IPS-20b (cell line): ENCODE results near the gene IER3IP1.
"Not testable (repeated sequence)": the region's sequence is repeated elsewhere in the genome, so short reads cannot be mapped to it uniquely, and the experiment has no call there.

Experiments used
- H3K27ac ChIP-seq: one replicate; pipeline ENCODE4 v1.5.1; 2013; ENCODE audit warnings: low read length
- H3K27me3 ChIP-seq: 2 replicates; pipeline ENCODE4 v1.6.1; 2013; ENCODE audit warnings: mild to moderate bottlenecking, low read length, inconsistent platforms; ENCODE audit not compliant: insufficient read depth
- H3K36me3 ChIP-seq: 2 replicates; pipeline ENCODE4 v1.6.1; 2013; ENCODE audit warnings: low read depth, mild to moderate bottlenecking, inconsistent platforms, low read length, moderate library complexity; ENCODE audit not compliant: insufficient read depth
- H3K4me1 ChIP-seq: 2 replicates; pipeline ENCODE4 v1.6.1; 2013; ENCODE audit warnings: mild to moderate bottlenecking, control low read depth, inconsistent platforms, low read length, moderate library complexity; ENCODE audit not compliant: insufficient read depth
- H3K4me3 ChIP-seq: 2 replicates; pipeline ENCODE4 v1.5.1; 2013; ENCODE audit warnings: mild to moderate bottlenecking, low read length, inconsistent platforms
- H3K9ac ChIP-seq: 2 replicates; pipeline ENCODE4 v1.6.1; 2013; ENCODE audit warnings: low read depth, mild to moderate bottlenecking, inconsistent platforms, low read length, moderate library complexity
- H3K9me3 ChIP-seq: 2 replicates; pipeline ENCODE4 v1.6.1; 2013; ENCODE audit warnings: mild to moderate bottlenecking, low read depth, low read length, inconsistent platforms; ENCODE audit not compliant: insufficient read depth

IER3IP1 gene

DNA sequence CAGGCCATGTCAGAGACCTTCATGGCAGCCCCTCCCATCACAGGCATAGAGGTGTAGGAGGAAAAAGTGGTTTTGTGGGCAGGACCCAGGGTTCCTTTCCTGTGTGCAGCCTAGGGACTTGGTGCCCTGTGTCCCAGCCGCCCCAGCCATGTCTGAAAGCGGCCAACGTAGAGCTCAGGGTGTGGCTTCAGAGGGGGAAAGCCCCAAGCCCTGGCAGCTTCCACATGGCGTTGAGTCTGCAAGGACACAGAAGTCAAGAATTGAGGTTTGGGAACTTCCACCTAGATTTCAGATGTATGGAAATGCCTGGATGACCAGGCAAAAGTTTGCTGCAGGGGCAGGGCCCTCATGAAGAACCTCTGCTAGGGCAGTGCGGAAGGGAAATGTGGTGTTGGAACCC, 6.0 kb upstream of the IER3IP1 start:
- not testable (repeated sequence) for H3K4me1 ChIP-seq, H3K36me3 ChIP-seq, H3K4me3 ChIP-seq, H3K27ac ChIP-seq, H3K27me3 ChIP-seq, H3K9ac ChIP-seq
- H3K9me3 ChIP-seq: peaks cover 17% of the 10 kb centered on the region

DNA sequence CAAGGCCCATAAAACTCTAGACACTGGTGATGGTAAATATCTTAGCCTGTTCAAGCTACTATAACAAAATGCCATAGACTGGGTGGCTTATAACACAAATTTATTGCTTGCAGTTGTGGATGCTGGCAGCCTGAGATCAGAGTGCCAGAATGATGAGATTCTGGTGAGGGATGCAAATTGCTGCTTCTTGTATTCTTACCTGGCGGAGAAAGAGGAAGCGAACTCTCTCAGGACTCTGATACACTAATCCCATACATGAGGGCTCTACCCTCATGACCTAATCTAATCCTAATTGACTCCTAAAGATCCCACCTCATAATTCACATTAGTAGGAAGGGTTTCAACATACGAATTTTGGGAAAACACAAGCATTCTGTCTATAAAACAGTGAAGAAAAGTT, 4.6 kb upstream of the IER3IP1 start:
- no peak overlapping the region for H3K4me3 ChIP-seq
- no peaks in the 10 kb centered on the region for H3K4me1 ChIP-seq
- H3K27ac ChIP-seq: no peak overlapping the region
- H3K36me3 ChIP-seq: no peaks in the 10 kb centered on the region
- H3K9me3 ChIP-seq: peaks cover 17% of the 10 kb centered on the region
- no peak overlapping the region for H3K9ac ChIP-seq
- H3K27me3 ChIP-seq: no peaks in the 10 kb centered on the region

DNA sequence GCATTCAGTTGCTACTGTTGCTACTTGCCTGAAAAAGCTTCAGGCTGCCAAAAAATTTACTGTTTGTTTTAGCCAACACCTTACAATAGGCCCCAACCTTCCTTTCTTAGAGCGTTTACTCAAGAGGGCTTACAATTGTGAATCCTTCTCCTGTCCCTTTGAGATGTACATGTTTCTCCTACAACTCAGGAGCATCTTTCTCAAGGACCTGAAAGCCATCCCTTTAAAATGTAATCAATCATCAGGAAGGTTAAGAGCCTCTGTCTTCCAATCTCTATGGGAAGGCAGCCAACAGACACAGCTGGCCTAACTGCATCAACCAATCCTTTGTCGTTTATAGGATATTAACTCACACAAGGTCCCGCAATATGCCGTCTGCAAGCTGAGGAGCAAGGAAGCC, 3.4 kb upstream of the IER3IP1 start:
- no peaks in the 10 kb centered on the region for H3K36me3 ChIP-seq
- peaks cover 7% of the 10 kb centered on the region for H3K9me3 ChIP-seq
- H3K9ac ChIP-seq: no peak overlapping the region

DNA sequence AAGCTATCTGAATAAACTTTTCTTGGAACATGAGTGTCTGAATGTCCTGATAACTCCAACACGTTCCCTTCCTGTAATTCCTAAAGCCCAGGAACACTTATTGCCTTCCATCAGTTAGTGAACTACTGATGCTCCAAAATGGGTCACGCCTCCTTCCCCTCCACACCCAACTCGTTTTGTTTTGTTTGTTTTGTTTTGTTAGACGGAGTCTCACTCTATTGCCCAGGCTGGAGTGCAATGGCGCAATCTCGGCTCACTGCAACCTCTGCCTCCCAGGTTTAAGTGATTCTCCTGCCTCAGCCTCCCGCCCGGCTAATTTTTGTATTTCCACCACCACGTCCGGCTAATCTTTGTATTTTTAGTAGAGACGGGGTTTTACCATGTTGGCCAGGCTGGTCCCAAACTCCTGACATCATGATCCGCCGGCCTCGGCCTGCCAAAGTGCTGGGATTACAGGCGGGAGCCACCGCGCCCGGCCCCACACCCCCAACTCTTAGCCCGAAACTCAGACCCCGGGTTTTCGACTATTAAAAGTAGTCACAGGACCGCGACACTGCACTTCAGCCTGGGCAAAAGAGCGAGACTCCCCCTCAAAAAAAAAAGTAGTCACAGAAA, 774 bp downstream of the IER3IP1 start:
- Histone ChIP-seq H3K9ac (peak overlapping the region; percentile 91), H3K4me1 (peaks cover 8% of the 10 kb centered on the region; the same call in 1 of the 2 replicates), H3K4me3 (peak overlapping the region; percentile 94), H3K27me3 (no peaks in the 10 kb centered on the region), H3K9me3 (no peaks in the 10 kb centered on the region), H3K36me3 (0 out of 2 replicates have a peak, but pooled peaks cover 11% of the 10 kb centered on the region), H3K27ac (no peak overlapping the region)

More for the DNA sequence above, 3.4 kb upstream of the IER3IP1 start:
- H3K4me1 ChIP-seq: peaks cover 7% of the 10 kb centered on the region; the same call in 1 of the 2 replicates
- no peak overlapping the region for H3K27ac ChIP-seq
- no peaks in the 10 kb centered on the region for H3K27me3 ChIP-seq
- no peak overlapping the region for H3K4me3 ChIP-seq

DNA sequence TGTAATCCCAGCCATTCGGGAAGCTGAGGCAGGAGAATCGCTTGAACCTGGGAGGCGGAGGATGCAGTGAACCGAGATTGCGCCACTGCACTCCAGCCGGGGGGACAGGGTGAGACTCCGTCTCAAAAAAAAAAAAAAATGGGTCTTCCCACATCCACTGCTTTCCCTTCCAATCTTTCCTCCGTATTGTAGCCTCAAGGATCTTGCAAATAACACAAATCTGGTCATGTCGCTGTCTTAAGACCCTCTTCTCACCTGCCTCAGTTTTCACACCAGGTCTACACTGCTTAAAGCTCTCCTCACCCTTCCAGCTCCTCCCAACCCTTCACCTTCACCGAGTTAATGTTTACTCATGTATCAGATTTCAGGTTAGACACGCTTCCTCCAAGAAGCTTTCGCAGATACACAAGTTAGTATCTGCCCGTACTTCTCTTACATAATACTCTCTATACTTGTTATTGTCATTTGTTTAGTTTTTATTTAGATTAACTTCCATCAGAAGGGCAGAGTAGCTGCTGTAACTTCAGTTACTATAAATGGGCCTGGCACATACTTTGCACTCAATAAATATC, 1.5 kb downstream of the IER3IP1 start:
- Histone ChIP-seq H3K4me1 (peaks cover 8% of the 10 kb centered on the region; the same call in 1 of the 2 replicates), H3K4me3 (peak overlapping the region; percentile 94), H3K9ac (peak overlapping the region; percentile 91; the same call in 1 of the 2 replicates), H3K27me3 (no peaks in the 10 kb centered on the region), H3K9me3 (no peaks in the 10 kb centered on the region), H3K36me3 (0 out of 2 replicates have a peak, but pooled peaks cover 11% of the 10 kb centered on the region), H3K27ac (no peak overlapping the region)

DNA sequence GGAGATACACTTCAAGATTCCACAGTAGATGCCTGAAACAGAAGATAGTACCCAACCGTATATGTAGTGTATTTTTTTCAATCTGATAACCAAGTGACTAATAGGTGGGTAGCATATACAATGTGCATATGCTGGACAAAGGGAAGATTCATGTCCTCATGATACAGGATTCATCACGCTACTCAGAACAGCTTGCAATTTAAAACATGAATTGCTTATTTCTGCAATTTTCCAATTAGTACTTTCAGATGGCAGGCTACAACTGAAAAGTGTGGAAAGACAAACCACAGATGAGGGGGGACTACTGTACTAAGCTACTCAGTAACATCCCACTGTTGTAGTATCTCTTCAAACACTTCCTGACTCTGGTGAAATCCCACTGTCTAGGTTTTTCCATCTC, 3.7 kb downstream of the IER3IP1 start:
- Histone ChIP-seq H3K9ac (no peak overlapping the region), H3K4me1 (peaks cover 8% of the 10 kb centered on the region; the same call in 1 of the 2 replicates), H3K27ac (no peak overlapping the region), H3K36me3 (0 out of 2 replicates have a peak, but pooled peaks cover 11% of the 10 kb centered on the region), H3K9me3 (no peaks in the 10 kb centered on the region), H3K27me3 (no peaks in the 10 kb centered on the region), H3K4me3 (no peak overlapping the region)

DNA sequence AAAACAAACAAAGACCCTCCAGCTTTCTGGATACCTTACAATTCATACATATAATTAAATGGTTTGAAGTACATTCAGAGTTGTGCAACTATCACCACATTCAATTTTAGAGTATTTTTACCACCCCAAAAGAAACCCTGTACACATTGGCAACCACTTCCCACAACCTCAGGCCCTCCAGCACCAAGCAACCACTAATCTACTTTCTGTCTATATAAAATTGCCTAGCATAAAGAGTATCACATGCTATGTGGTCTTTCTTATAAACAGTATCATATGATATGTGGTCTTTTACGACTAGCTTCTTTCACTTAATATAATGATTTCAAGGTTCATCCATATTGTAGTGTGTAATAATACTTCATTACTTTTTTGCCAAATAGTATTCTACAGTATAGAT, 7.3 kb downstream of the IER3IP1 start:
- H3K27me3 ChIP-seq: no peaks in the 10 kb centered on the region
- H3K4me1 ChIP-seq: no peaks in the 10 kb centered on the region
- no peak overlapping the region for H3K9ac ChIP-seq
- H3K9me3 ChIP-seq: no peaks in the 10 kb centered on the region
- H3K36me3 ChIP-seq: 0 out of 2 replicates have a peak, but pooled peaks cover 10% of the 10 kb centered on the region
- no peak overlapping the region for H3K4me3 ChIP-seq
- H3K27ac ChIP-seq: no peak overlapping the region

DNA sequence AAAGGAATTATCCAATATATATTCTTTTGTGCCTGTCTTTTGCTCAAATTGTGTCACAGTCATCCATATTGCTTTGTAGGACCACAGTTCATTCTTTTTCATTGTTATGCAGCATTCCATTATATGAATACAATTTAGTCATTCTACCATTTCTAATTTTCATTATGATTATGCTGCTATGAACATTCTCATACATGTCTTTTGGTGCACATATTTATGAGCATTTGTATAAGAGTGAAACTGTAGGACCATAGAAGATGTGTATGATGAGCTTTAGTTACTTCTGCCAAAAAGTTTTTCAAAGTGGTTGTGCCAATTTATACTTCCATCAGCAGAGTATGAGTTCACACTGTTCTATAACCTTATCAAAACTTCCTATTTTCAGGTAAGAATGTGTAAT, 7.7 kb downstream of the IER3IP1 start:
- no peaks in the 10 kb centered on the region for H3K4me1 ChIP-seq
- H3K27me3 ChIP-seq: no peaks in the 10 kb centered on the region
- 0 out of 2 replicates have a peak, but pooled peaks cover 6% of the 10 kb centered on the region for H3K36me3 ChIP-seq
- H3K27ac ChIP-seq: no peak overlapping the region
- H3K4me3 ChIP-seq: no peak overlapping the region
- no peaks in the 10 kb centered on the region for H3K9me3 ChIP-seq
- H3K9ac ChIP-seq: no peak overlapping the region

DNA sequence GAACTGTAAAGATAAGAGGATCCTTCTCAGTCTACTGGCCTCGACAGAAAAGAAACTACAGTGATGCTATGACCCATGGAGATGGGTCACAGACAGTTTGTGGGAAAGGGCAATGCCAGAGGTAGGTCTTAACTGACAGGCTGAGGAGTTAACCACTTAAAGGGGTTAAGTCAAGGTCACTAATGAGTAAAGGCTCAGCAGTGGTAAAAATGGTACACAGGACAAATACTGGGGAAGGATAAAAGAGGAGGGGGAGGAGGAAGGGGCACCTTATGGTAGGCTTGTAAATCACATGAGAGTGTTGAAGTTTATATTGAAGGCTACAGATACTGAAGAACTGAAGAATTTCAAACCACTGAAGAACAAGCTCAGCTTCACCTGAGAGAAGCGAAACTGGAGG, 9.9 kb downstream of the IER3IP1 start:
- peaks cover under 1% of the 10 kb centered on the region; the same call in 1 of the 2 replicates for H3K4me1 ChIP-seq
- H3K27ac ChIP-seq: no peak overlapping the region
- H3K9ac ChIP-seq: no peak overlapping the region
- H3K9me3 ChIP-seq: no peaks in the 10 kb centered on the region
- H3K4me3 ChIP-seq: no peak overlapping the region
- no peaks in the 10 kb centered on the region for H3K27me3 ChIP-seq
- no peaks in the 10 kb centered on the region for H3K36me3 ChIP-seq

DNA sequence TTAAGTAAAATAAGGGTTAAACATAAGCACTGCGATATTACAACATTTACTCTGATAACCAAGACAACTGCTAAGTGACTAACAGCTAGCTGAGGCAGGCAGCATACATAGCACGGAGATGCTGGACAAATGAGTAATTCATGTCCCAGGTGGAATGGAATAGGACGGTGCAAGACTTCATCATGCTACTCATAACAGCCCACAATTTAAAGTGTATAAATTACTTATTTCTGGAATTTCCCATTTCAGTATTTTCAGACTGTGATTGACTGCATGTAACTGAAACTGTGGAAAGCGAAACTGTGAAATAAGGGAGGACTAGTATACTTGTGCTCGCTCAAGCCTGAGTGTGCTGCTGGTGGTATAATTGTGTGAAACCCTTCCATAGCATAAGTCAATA, 12.9 kb downstream of the IER3IP1 start:
- H3K4me3 ChIP-seq: no peak overlapping the region
- H3K27ac ChIP-seq: no peak overlapping the region
- no peaks in the 10 kb centered on the region for H3K9me3 ChIP-seq
- H3K4me1 ChIP-seq: peaks cover 10% of the 10 kb centered on the region
- no peaks in the 10 kb centered on the region for H3K36me3 ChIP-seq
- H3K27me3 ChIP-seq: no peaks in the 10 kb centered on the region
- H3K9ac ChIP-seq: no peak overlapping the region

DNA sequence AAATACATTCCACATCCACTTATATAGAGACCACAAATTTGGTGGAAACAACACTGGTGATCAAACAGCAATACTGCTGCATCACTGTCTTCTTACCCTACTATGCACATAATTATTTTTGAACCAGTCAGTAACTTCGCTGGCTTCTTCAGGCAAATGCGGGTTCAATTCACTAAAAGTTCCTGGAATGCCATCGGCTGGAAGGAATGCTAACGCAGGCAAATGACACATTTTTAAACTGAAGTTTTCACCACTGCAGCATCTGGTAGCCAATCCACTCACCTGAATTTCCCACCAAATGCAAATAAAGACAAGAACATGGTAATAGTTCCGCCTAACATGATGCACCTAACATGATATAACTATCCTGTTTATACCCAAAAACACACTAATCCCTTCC, 15.9 kb downstream of the IER3IP1 start:
- no peak overlapping the region for H3K9ac ChIP-seq
- H3K27ac ChIP-seq: no peak overlapping the region
- no peaks in the 10 kb centered on the region for H3K9me3 ChIP-seq
- peaks cover 10% of the 10 kb centered on the region for H3K4me1 ChIP-seq
- H3K4me3 ChIP-seq: no peak overlapping the region
- H3K27me3 ChIP-seq: no peaks in the 10 kb centered on the region
- peaks cover 13% of the 10 kb centered on the region for H3K36me3 ChIP-seq

DNA sequence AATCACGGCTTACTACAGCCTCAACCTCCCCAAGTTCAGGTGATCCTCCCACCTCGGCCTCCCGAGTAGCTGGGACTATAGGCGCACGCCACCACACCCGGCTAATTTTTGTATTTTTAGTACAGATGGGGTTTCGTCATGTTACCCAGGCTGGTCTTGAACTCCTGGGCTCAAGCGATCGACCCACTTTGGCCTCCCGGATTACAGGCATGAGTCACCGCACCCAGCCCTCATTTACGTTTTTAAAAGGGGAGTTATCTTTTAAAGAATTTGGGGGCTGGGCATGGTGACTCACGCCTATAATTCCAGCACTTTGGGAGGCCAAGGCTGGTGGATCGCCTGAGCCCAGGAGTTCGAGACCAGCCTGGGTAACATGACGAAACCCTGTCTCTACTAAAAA, 17.8 kb downstream of the IER3IP1 start:
- H3K27me3 ChIP-seq, H3K9ac ChIP-seq, H3K27ac ChIP-seq, H3K9me3 ChIP-seq, H3K4me3 ChIP-seq, H3K4me1 ChIP-seq: not testable (repeated sequence)
- peaks cover 28% of the 10 kb centered on the region for H3K36me3 ChIP-seq
